ENCODE results near the gene PTPRE.

The PTPRE gene

GRCh38 chr10:127906548-127907377 lies at the start of gene PTPRE:
Gene PTPRE, plus strand, starts transcription at chr10:127907103. Its CDS starts 133,779 bp downstream, at chr10:128040882.
- DNase-seq (ENCODE audit: low spot score) = no peak

GRCh38 chr10:127860592-127860991 lies 46.3 kb upstream of the PTPRE start:
- DNase-seq (ENCODE audit: low spot score) = no peak

- DNase-seq (ENCODE audit: low spot score) = no peak
These were observed 43.6 kb upstream of the PTPRE start for GRCh38 chr10:127863231-127863825.

- no peak for DNase-seq (ENCODE audit: low spot score)
These were observed 40.5 kb upstream of the PTPRE start for GRCh38 chr10:127866276-127867013.

- DNase-seq (ENCODE audit: low spot score) = no peak
These were observed 39.1 kb upstream of the PTPRE start for GRCh38 chr10:127867805-127868204.

- DNase-seq (ENCODE audit: low spot score) = no peak
These were observed 37.6 kb upstream of the PTPRE start for GRCh38 chr10:127869329-127869728.

GRCh38 chr10:127871631-127872010 lies 35.3 kb upstream of the PTPRE start:
- no peak for DNase-seq (ENCODE audit: low spot score)

- no peak for DNase-seq (ENCODE audit: low spot score)
These were observed 34.7 kb upstream of the PTPRE start for GRCh38 chr10:127872011-127872761.

GRCh38 chr10:127872871-127873600 lies 33.9 kb upstream of the PTPRE start:
- DNase-seq (ENCODE audit: low spot score) = no peak

- DNase-seq (ENCODE audit: low spot score) = no peak
These were observed 32.9 kb upstream of the PTPRE start for GRCh38 chr10:127873901-127874470.

GRCh38 chr10:127874671-127875448 lies 32.0 kb upstream of the PTPRE start:
- DNase-seq (ENCODE audit: low spot score) = no peak

- no peak for DNase-seq (ENCODE audit: low spot score)
These were observed 31.5 kb upstream of the PTPRE start for GRCh38 chr10:127875449-127875765.

GRCh38 chr10:127875916-127876315 lies 31.0 kb upstream of the PTPRE start:
- no peak for DNase-seq (ENCODE audit: low spot score)

GRCh38 chr10:127877116-127877515 lies 29.8 kb upstream of the PTPRE start:
- no peak for DNase-seq (ENCODE audit: low spot score)

- no peak for DNase-seq (ENCODE audit: low spot score)
These were observed 29.2 kb upstream of the PTPRE start for GRCh38 chr10:127877699-127878098.

- DNase-seq (ENCODE audit: low spot score) = no peak
These were observed 28.3 kb upstream of the PTPRE start for GRCh38 chr10:127878475-127879055.

- no peak for DNase-seq (ENCODE audit: low spot score)
These were observed 26.3 kb upstream of the PTPRE start for GRCh38 chr10:127880557-127880956.

- DNase-seq (ENCODE audit: low spot score) = no peak
These were observed 25.6 kb upstream of the PTPRE start for GRCh38 chr10:127881262-127881661.

- no peak for DNase-seq (ENCODE audit: low spot score)
These were observed 24.5 kb upstream of the PTPRE start for GRCh38 chr10:127882391-127882790.

GRCh38 chr10:127882801-127883459 lies 24.0 kb upstream of the PTPRE start:
- no peak for DNase-seq (ENCODE audit: low spot score)

Data from hematopoietic multipotent progenitor cell treated with erythropoietin and hydrocortisone succinate and interleukin-3 and kit ligand, for 17 days (in vitro differentiated cells).